Measurements from ENCODE around the gene INPP5A.
A peak's percentile ranks its signal among the peaks of the same experiment; 100 is the strongest.

Gene INPP5A

GRCh38 chr10:132711613-132712121 is 174.1 kb downstream of the INPP5A start:
- peaks cover 0 to 5% of the 10 kb centered on the region in 2 donors for H3K4me1 Mint-ChIP-seq
- no peak for ATAC-seq (replicated peaks)
- H3K9me3 Mint-ChIP-seq = peaks cover 2% of the 10 kb centered on the region in 2 donors
- H3K4me3 Mint-ChIP-seq = no peak overlapping the region
- DNase-seq = no peak
- peaks cover 49 to 70% of the 10 kb centered on the region in 2 donors for H3K36me3 Mint-ChIP-seq
- H3K27me3 Mint-ChIP-seq = no peaks in the 10 kb centered on the region
- H3K27ac Mint-ChIP-seq = no peak overlapping the region

- Mint-ChIP-seq H3K27me3 (no peaks in the 10 kb centered on the region), H3K9me3 (no peaks in the 10 kb centered on the region), H3K36me3 (peaks cover 46 to 64% of the 10 kb centered on the region in 2 donors), H3K4me3 (no peak overlapping the region), H3K27ac (no peak overlapping the region), H3K4me1 (peaks cover 0 to 5% of the 10 kb centered on the region in 2 donors)
- ATAC-seq (replicated peaks) (no peak), DNase-seq (no peak)
Measured at GRCh38 chr10:132712291-132712690, 174.7 kb downstream of the INPP5A start.

GRCh38 chr10:132712743-132713142 is 175.2 kb downstream of the INPP5A start:
- no peak overlapping the region for H3K4me3 Mint-ChIP-seq
- H3K27ac Mint-ChIP-seq = no peak overlapping the region
- no peaks in the 10 kb centered on the region for H3K27me3 Mint-ChIP-seq
- peaks cover 42 to 60% of the 10 kb centered on the region in 2 donors for H3K36me3 Mint-ChIP-seq
- no peaks in the 10 kb centered on the region for H3K9me3 Mint-ChIP-seq
- DNase-seq = no peak
- no peak for ATAC-seq (replicated peaks)
- H3K4me1 Mint-ChIP-seq = peaks cover 0 to 5% of the 10 kb centered on the region in 2 donors

- ATAC-seq (replicated peaks) (no peak), DNase-seq (no peak)
Measured at GRCh38 chr10:132713421-132714095, 176.0 kb downstream of the INPP5A start.

GRCh38 chr10:132714096-132714985 is 176.8 kb downstream of the INPP5A start:
- Mint-ChIP-seq H3K4me3 (no peak overlapping the region), H3K9me3 (no peaks in the 10 kb centered on the region), H3K27me3 (no peaks in the 10 kb centered on the region), H3K36me3 (peaks cover 35 to 49% of the 10 kb centered on the region in 2 donors), H3K27ac (no peak overlapping the region), H3K4me1 (peaks cover 0 to 5% of the 10 kb centered on the region in 2 donors)
- no peak for ATAC-seq (replicated peaks)
- DNase-seq = no peak

More at GRCh38 chr10:132713421-132714095, 176.0 kb downstream of the INPP5A start:
- Mint-ChIP-seq H3K36me3 (peaks cover 35 to 52% of the 10 kb centered on the region in 2 donors), H3K4me3 (no peak overlapping the region), H3K27ac (no peak overlapping the region), H3K27me3 (no peaks in the 10 kb centered on the region), H3K4me1 (peaks cover 0 to 5% of the 10 kb centered on the region in 2 donors), H3K9me3 (no peaks in the 10 kb centered on the region)

- no peaks in the 10 kb centered on the region for H3K9me3 Mint-ChIP-seq
- DNase-seq = no peak
- H3K27ac Mint-ChIP-seq = no peak overlapping the region
Measured at GRCh38 chr10:132714986-132715775, 177.6 kb downstream of the INPP5A start.

GRCh38 chr10:132715776-132716680 is 178.4 kb downstream of the INPP5A start:
- H3K36me3 Mint-ChIP-seq = peaks cover 27 to 36% of the 10 kb centered on the region in 2 donors
- H3K27ac Mint-ChIP-seq = no peak overlapping the region
- H3K27me3 Mint-ChIP-seq = no peaks in the 10 kb centered on the region
- ATAC-seq (replicated peaks) = no peak
- H3K9me3 Mint-ChIP-seq = no peaks in the 10 kb centered on the region
- H3K4me1 Mint-ChIP-seq = peaks cover 0 to 5% of the 10 kb centered on the region in 2 donors
- DNase-seq = no peak
- H3K4me3 Mint-ChIP-seq = no peak overlapping the region

More at GRCh38 chr10:132714986-132715775, 177.6 kb downstream of the INPP5A start:
- no peaks in the 10 kb centered on the region for H3K27me3 Mint-ChIP-seq
- peaks cover 33 to 44% of the 10 kb centered on the region in 2 donors for H3K36me3 Mint-ChIP-seq
- H3K4me3 Mint-ChIP-seq = no peak overlapping the region
- H3K4me1 Mint-ChIP-seq = peaks cover 0 to 5% of the 10 kb centered on the region in 2 donors
- no peak for ATAC-seq (replicated peaks)

- peaks cover 21 to 28% of the 10 kb centered on the region in 2 donors for H3K36me3 Mint-ChIP-seq
- H3K27ac Mint-ChIP-seq = no peak overlapping the region
- ATAC-seq (replicated peaks) (no peak), DNase-seq (no peak)
- H3K4me3 Mint-ChIP-seq = no peak overlapping the region
- no peaks in the 10 kb centered on the region for H3K9me3 Mint-ChIP-seq
- peaks cover 0 to 5% of the 10 kb centered on the region in 2 donors for H3K4me1 Mint-ChIP-seq
- no peaks in the 10 kb centered on the region for H3K27me3 Mint-ChIP-seq
Measured at GRCh38 chr10:132716691-132717490, 179.3 kb downstream of the INPP5A start.

GRCh38 chr10:132721725-132722124 is 184.1 kb downstream of the INPP5A start:
- Mint-ChIP-seq H3K36me3 (peaks cover 27 to 35% of the 10 kb centered on the region in 2 donors), H3K27me3 (no peaks in the 10 kb centered on the region), H3K27ac (peak overlapping the region; percentile 59), H3K9me3 (no peaks in the 10 kb centered on the region), H3K4me1 (no peaks in the 10 kb centered on the region), H3K4me3 (no peak overlapping the region)
- DNase-seq = no peak
- no peak for ATAC-seq (replicated peaks)

- no peaks in the 10 kb centered on the region for H3K27me3 Mint-ChIP-seq
- ATAC-seq (replicated peaks) = no peak
- H3K9me3 Mint-ChIP-seq = no peaks in the 10 kb centered on the region
- H3K36me3 Mint-ChIP-seq = peaks cover 26 to 41% of the 10 kb centered on the region in 2 donors
- DNase-seq = no peak
- no peak overlapping the region for H3K4me3 Mint-ChIP-seq
- no peak overlapping the region for H3K27ac Mint-ChIP-seq
- no peaks in the 10 kb centered on the region for H3K4me1 Mint-ChIP-seq
Measured at GRCh38 chr10:132722394-132723329, 185.1 kb downstream of the INPP5A start.

- ATAC-seq (replicated peaks) (no peak), DNase-seq (no peak)
- no peaks in the 10 kb centered on the region for H3K27me3 Mint-ChIP-seq
- H3K36me3 Mint-ChIP-seq = peaks cover 33 to 41% of the 10 kb centered on the region in 2 donors
- H3K27ac Mint-ChIP-seq = no peak overlapping the region
- no peaks in the 10 kb centered on the region for H3K9me3 Mint-ChIP-seq
- no peak overlapping the region for H3K4me3 Mint-ChIP-seq
- H3K4me1 Mint-ChIP-seq = no peaks in the 10 kb centered on the region
Measured at GRCh38 chr10:132723330-132723970, 185.9 kb downstream of the INPP5A start.
